Ovary (tissue), 9 donors: Measurements from ENCODE around the gene SENP8. TPM values are rescaled to one million over a fixed set of nuclear protein-coding genes. Genes with fewer than 3 reads are reported as not detected.

Experiments
- DNase-seq, 5 donors: peaks; one replicate each; pipeline ENCODE4 v3.0.0-alpha.2; 2019 to 2020
- H3K27ac ChIP-seq, 2 donors: fragments of 200-600 bp; one replicate each; pipeline versions ENCODE4 v1.5.1 to v1.8.0; 2019 to 2022
- H3K27me3 ChIP-seq: fragments of 200-600 bp; one replicate; pipeline ENCODE4 v1.8.0; 2022
- H3K36me3 ChIP-seq: fragments of 200-600 bp; sonication (generic); one replicate; pipeline ENCODE4 v1.5.1; 2019
- H3K4me1 ChIP-seq: one replicate; pipeline ENCODE4 v1.8.1; 2013; ENCODE audit warnings: mild to moderate bottlenecking, moderate library complexity; ENCODE audit not compliant: insufficient read depth
- H3K4me3 ChIP-seq: fragments of 200-600 bp; sonication (generic); one replicate; pipeline ENCODE4 v1.5.1; 2017
- H3K9me3 ChIP-seq, 2 donors: fragments of 200-600 bp in 1 of 2; sonication (generic) in 1 of 2; one replicate each; pipeline versions ENCODE4 v1.5.1 to v1.8.1; 2013 to 2019; ENCODE audit warnings: mild to moderate bottlenecking in 1 of 2, moderate library complexity in 1 of 2
- EP300 ChIP-seq: sonication (generic); formaldehyde crosslinking; IDR thresholded peaks from one replicate; pipeline ENCODE4 v1.6.1; 2017; ENCODE audit warnings: antibody characterized with exemption
- POLR2A ChIP-seq: fragments of 450-650 bp; IDR thresholded peaks from one replicate; pipeline ENCODE4 v1.6.1; 2017; ENCODE audit warnings: antibody characterized with exemption, mild to moderate bottlenecking, moderate library complexity
- WGBS, 3 donors: extraction: QIAGEN DNeasy Blood & Tissue Kit in 1 of 3; methylation state at CpG; one replicate each; pipeline versions ENCODE4 v1.1.5 to v1.1.7; 2013 to 2017; 5-methylcytosine and 5-hydroxymethylcytosine counted together
- intact Hi-C, 4 donors: fragments of 100-400 bp; cut with DNase I; formaldehyde crosslinking; loops; one replicate each; pipeline versions ENCODE4 v1.11.0 to v1.15.1; 2022 to 2023
- polyA plus RNA-seq, 2 donors: library from polyadenylated mRNA; stranded (reverse); fragments of 200-250 nt in 1 of 2; fragments of 350-450 nt in 1 of 2; fragmentation: Illumina TruSeq in 1 of 2; extraction: RNeasy Lipid Tissue Mini Kit (QIAGEN cat#74804) in 1 of 2; gene quantifications; one replicate each; pipeline ENCODE4 v1.2.3, GENCODE V29; 2013 to 2014
- total RNA-seq, 7 donors: library from RNA; depleted of rRNA in 2 of 7; stranded (reverse); fragments of >200 nt in 2 of 7; fragmentation: NEBNext Ultra II Directional in 3 of 7; extraction: Animal tissue kit (Norgen Biotek cat#: 25700) in 3 of 7; gene quantifications; one replicate each; pipeline versions ENCODE4 v1.1.0 to v1.2.4, GENCODE V29; 2016 to 2023
- TF ChIP-seq, protein P1 (sequence below), 3 donors: fragments of 450-650 bp in 2 of 3; fragments of 200-600 bp in 1 of 3; IDR thresholded peaks; one replicate each; pipeline versions ENCODE4 v1.5.1 to v1.8.0; 2016 to 2022; ENCODE audit warnings: antibody characterized with exemption in 3 of 3, mild to moderate bottlenecking in 1 of 3
- donor health status: DM: no; HTN: no; CAD: no; lungs with moderate emphysema.
- donor health status: DM: no; HTN: no; CAD: no.
- donor health status: Bipolar disorder and iron deficiency.
- donor health status: DM: yes; HTN: yes; CAD: no.
- donor health status: DM: no; HTN: no; CAD: no.
- donor health status: DM: yes; HTN: yes; CAD: no.

The SENP8 gene
- total and polyA plus RNA-seq, 9 donors = 0.72 to 5.4 (median 3.2) TPM

DNA sequence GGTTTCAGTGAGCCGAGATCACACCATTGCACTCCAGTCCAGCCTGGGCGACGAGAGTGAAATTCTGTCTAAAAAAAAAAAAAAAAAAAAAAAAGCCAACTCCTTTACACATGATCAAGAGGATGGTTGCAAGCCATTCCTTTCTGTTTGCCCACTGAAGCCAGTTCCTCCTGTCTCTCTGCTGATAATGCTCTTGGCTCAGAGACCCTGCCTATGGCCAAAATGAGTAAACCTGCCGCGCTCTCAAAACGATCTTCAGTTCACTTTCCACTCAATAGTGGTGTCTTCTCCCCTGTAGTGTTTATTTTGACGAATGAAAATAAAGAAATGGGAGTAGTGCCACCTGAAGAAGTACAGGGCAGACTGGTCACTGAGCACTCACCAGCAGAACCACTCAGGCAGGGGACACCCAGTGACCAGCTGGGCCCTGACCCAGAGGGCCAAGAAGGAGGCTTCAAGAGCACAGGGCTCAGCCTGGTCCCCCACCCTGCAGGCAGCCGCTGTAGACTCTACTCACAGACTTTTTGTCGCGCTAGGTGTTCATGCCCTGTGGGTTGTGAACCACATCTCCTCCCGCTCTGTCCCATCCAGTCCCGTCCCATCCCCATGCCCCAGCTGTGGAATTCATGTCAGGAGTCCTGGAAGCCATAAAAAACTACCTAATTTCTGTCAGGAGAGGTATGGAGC, 55.8 kb downstream of the SENP8 start:
- Histone ChIP-seq H3K4me1 (no peaks in the 10 kb centered on the region), H3K4me3 (no peak overlapping the region), H3K27me3 (no peaks in the 10 kb centered on the region), H3K9me3 (no peaks in the 10 kb centered on the region), H3K36me3 (no peaks in the 10 kb centered on the region), H3K27ac (no peak overlapping the region)
- intact Hi-C loops = no loop called here
- TF ChIP-seq POLR2A (no peak), EP300 (no peak)
- TF ChIP-seq, protein P1, sequence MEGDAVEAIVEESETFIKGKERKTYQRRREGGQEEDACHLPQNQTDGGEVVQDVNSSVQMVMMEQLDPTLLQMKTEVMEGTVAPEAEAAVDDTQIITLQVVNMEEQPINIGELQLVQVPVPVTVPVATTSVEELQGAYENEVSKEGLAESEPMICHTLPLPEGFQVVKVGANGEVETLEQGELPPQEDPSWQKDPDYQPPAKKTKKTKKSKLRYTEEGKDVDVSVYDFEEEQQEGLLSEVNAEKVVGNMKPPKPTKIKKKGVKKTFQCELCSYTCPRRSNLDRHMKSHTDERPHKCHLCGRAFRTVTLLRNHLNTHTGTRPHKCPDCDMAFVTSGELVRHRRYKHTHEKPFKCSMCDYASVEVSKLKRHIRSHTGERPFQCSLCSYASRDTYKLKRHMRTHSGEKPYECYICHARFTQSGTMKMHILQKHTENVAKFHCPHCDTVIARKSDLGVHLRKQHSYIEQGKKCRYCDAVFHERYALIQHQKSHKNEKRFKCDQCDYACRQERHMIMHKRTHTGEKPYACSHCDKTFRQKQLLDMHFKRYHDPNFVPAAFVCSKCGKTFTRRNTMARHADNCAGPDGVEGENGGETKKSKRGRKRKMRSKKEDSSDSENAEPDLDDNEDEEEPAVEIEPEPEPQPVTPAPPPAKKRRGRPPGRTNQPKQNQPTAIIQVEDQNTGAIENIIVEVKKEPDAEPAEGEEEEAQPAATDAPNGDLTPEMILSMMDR (IDR thresholded peaks at IDR 0.05) = no peak
- 87 to 95% (median 92%) methylated on average over 12 of the region's 12 CpGs for WGBS, 3 donors
- DNase-seq = no peak

DNA sequence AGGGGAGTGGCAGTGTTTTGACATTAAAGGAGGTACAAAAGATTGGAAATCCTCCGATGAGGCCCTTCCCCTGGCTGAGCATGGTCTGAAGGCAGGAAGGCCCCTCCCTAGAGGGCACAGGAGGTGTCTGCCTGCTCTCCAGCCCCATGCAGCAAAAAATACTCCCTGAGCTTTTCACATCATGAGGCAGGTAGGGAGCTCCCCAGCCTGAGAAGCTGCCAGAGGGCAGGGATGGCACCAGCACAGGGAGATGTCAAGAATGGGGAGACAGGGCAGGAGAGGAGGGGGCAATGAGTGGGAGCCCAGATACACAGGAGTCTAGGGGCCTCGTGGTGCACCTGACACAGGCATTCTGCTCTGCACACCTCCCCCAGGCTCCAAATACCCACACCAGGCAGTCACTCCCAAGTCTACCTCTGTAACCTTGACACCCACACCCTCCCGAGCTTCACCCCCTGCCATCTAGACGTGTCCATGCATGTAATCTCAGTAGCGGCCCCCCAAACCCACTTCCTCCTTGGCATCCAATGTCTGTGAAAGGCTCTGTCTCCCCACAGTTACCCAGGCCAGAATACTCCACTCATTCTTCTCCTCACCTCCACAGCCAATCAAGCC, 56.5 kb downstream of the SENP8 start:
- TF ChIP-seq POLR2A = no peak
- TF ChIP-seq, protein P1 (IDR thresholded peaks at IDR 0.05) = no peak
- no peak for DNase-seq

DNA sequence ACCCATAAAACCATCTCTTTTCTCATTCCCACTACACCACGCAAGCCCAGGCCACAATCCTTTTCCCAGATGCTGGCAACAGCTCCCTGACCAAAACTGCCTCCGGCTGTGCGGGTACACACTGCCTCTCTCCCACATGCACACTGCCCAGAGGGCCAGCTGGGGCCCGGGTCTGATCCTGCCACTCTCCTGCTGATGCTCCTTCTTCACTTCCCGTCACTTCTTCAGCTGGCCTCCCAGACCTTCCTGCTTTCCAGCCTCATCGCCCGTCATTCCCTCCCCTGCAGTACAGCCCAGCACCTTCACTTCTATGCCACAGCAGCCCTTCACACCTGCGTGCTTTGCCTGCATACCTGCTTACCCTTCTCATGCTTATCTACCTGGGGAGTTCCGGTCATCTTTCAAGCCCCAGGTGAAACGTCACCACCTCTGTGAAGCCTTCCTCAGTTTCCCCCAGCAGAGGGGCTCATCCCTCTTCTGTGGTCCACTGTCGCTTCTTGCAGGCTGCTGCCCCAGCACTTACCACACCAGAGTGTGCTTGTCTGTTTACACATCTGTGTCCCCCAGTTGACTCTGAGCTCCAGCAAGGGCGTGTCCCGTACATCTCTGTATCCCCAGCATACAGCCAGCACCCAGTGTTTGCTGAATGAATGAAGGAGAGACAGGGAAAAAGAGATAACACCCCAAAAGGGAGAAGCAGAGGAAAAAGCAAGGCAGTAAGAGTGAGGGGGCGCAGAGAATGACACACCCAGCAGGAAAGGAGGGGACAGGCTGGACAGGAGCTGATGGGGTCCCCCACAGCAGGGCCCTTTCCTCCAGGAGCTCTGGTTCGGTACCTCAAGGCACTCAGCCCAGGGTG, 57.2 kb downstream of the SENP8 start:
- intact Hi-C loops = no loop called here
- Histone ChIP-seq H3K9me3 (no peaks in the 10 kb centered on the region), H3K36me3 (no peaks in the 10 kb centered on the region), H3K4me1 (peaks cover 2% of the 10 kb centered on the region), H3K4me3 (no peak overlapping the region), H3K27me3 (no peaks in the 10 kb centered on the region), H3K27ac (no peak overlapping the region)
- TF ChIP-seq, protein P1 (IDR thresholded peaks at IDR 0.05) = no peak
- no peak for TF ChIP-seq POLR2A
- TF ChIP-seq EP300 = no peak
- 87 to 90% (median 89%) methylated on average over 15 of the region's 15 CpGs for WGBS, 3 donors
- no peak for DNase-seq

More for the DNA sequence above, 56.5 kb downstream of the SENP8 start:
- Histone ChIP-seq H3K27me3 (no peaks in the 10 kb centered on the region), H3K27ac (no peak overlapping the region), H3K36me3 (no peaks in the 10 kb centered on the region), H3K4me3 (no peak overlapping the region), H3K4me1 (no peaks in the 10 kb centered on the region), H3K9me3 (no peaks in the 10 kb centered on the region)
- 53 to 58% (median 57%) methylated on average over 5 of the region's 5 CpGs for WGBS, 3 donors
- intact Hi-C loops = no loop called here

DNA sequence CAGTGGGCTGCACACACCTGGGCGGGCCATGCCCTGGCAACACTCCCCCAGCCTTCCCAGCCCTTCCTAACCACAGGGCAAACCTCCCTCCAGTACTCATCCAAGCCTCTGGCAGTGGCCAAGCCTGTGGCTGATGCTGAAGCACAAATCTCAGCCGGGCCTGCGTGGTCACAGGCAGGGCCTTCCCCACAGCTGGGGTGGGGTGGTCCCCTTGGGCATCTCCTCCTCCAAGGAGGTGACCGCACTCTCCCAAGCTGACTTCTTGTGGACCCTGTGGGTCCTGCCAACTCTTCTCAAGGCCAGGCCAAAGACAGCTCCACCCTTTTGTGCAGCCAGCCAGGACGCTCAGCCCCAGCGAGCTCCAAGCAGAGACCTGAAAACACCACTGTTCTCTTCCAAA, 58.0 kb downstream of the SENP8 start:
- intact Hi-C loops = no loop called here
- Histone ChIP-seq H3K27ac (no peak overlapping the region), H3K9me3 (no peaks in the 10 kb centered on the region), H3K4me1 (peaks cover 2% of the 10 kb centered on the region), H3K27me3 (no peaks in the 10 kb centered on the region), H3K36me3 (no peaks in the 10 kb centered on the region), H3K4me3 (no peak overlapping the region)
- TF ChIP-seq, protein P1 (IDR thresholded peaks at IDR 0.05) = no peak
- TF ChIP-seq EP300 = no peak
- no peak for TF ChIP-seq POLR2A
- WGBS, 3 donors = 16 to 41% (median 20%) methylated on average over 6 of the region's 6 CpGs
- DNase-seq = peak; percentile 32 to 76 (median 53)
